Skeletal muscle tissue (tissue), 4 donors: ENCODE measurements around the gene SPIB. TPM values are rescaled to one million over a fixed set of nuclear protein-coding genes. Genes with fewer than 3 reads are reported as not detected.
A peak's percentile ranks its signal among the peaks of the same experiment; 100 is the strongest.

Experiments used
- H3K27ac ChIP-seq: one replicate; pipeline ENCODE4 v1.7.0; 2013; ENCODE audit warnings: mild to moderate bottlenecking, low read depth, low read length, inconsistent platforms
- H3K27me3 ChIP-seq, 3 donors: one replicate each; pipeline ENCODE4 v1.7.0; 2013; ENCODE audit warnings: low read length in 3 of 3; ENCODE audit not compliant: control insufficient read depth in 3 of 3, insufficient read depth in 3 of 3
- H3K36me3 ChIP-seq, 3 donors: one replicate each; pipeline ENCODE4 v1.7.0; 2013; ENCODE audit warnings: low read length in 3 of 3; ENCODE audit not compliant: control insufficient read depth in 3 of 3, insufficient read depth in 3 of 3
- H3K4me1 ChIP-seq, 3 donors: one replicate each; pipeline ENCODE4 v1.7.0; 2013; ENCODE audit warnings: low read length in 3 of 3, mild to moderate bottlenecking in 3 of 3; ENCODE audit not compliant: control insufficient read depth in 3 of 3, insufficient read depth in 3 of 3
- H3K4me3 ChIP-seq, 3 donors: one replicate each; pipeline ENCODE4 v1.7.0; 2013; ENCODE audit warnings: low read length in 3 of 3
- H3K9ac ChIP-seq, 3 donors: one replicate each; pipeline ENCODE4 v1.7.0; 2013; ENCODE audit warnings: low read length in 3 of 3, mild to moderate bottlenecking in 3 of 3, moderate library complexity in 2 of 3, low read depth in 1 of 3
- H3K9me3 ChIP-seq, 3 donors: one replicate each; pipeline ENCODE4 v1.7.0; 2013; ENCODE audit warnings: low read length in 3 of 3; ENCODE audit not compliant: control insufficient read depth in 3 of 3
- total RNA-seq: library from RNA; depleted of rRNA; stranded (reverse); fragments of >200 nt; gene quantifications from one replicate; pipeline ENCODE4 v1.2.3, GENCODE V29; 2014
- donor health status: Osteomylitis.

Gene SPIB
- total RNA-seq, 1 donor from 2014 or later: under 0.01 TPM

DNA sequence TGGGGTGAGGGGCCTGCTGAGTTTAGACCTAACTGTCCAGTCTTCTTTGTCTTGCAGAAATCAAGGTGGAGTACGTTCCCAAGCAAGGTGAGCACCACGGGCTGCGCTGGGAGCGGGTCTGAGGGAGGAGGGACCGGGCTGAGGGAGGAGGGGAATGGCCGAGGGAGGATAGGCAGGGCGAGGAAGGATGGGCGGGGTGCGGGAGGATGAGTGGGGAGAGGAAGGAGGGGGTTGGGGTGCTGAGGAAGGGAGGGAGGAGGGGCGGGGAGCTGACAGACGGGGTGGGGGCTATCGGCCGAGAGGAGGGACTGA lies 32.4 kb downstream of the SPIB start:
- Histone ChIP-seq H3K4me1 (peaks cover 0 to 10% (median 2%) of the 10 kb centered on the region in 3 donors), H3K27ac (no peak overlapping the region), H3K9ac (no peak overlapping the region), H3K4me3 (no peak overlapping the region), H3K9me3 (peaks cover 0 to 3% (median 2%) of the 10 kb centered on the region in 3 donors), H3K27me3 (peaks cover 3 to 14% (median 7%) of the 10 kb centered on the region in 3 donors), H3K36me3 (peaks cover 13 to 68% (median 43%) of the 10 kb centered on the region in 3 donors)

DNA sequence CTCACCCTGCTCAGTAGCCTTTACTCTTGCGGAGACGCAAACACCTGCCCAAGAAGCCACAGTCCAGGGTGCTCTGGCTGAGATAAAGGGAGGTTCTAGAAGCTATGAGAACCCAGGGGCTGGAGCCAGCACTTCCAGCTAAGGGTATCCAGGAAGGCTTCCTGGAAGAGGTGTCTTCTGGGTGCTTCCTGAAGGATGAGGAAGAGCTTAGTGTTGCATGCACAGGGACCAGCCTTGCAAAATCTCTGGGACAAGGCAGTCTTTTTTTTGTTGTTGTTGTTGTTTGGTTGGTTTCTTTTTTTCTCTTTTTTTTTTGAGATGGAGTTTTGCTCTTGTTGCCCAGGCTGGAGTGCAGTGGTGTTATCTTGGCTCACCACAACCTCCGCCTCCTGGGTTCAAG lies 34.5 kb downstream of the SPIB start:
- Histone ChIP-seq H3K36me3 (peaks cover 15 to 68% (median 48%) of the 10 kb centered on the region in 3 donors), H3K9ac (no peak overlapping the region), H3K4me3 (no peak overlapping the region), H3K4me1 (peaks cover 0 to 15% (median 7%) of the 10 kb centered on the region in 3 donors), H3K9me3 (no peaks in the 10 kb centered on the region), H3K27ac (no peak overlapping the region), H3K27me3 (peaks cover 8 to 25% (median 16%) of the 10 kb centered on the region in 3 donors)

DNA sequence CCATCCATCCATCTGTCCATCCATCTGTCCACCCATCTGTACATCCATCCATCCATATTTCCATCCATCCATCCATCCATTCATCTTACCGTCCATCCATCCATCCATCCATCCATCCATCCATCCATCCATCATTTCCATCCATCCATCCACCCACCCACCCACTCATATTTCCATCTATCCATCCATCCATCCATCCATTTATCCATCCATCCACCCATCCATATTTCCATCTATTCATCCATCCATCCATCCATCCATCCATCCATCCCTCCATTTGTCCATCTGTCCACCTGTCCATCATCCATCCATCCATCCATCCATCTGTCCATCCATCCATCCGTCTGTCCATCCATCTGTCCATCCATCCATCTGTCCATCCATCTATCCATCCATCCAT lies 37.3 kb downstream of the SPIB start:
- Histone ChIP-seq H3K27ac (no peak overlapping the region), H3K4me1 (peaks cover under 1 to 8% (median 7%) of the 10 kb centered on the region in 3 donors), H3K36me3 (peaks cover 6 to 54% (median 33%) of the 10 kb centered on the region in 3 donors), H3K27me3 (peaks cover 15 to 34% (median 20%) of the 10 kb centered on the region in 3 donors), H3K9ac (no peak overlapping the region), H3K4me3 (no peak overlapping the region), H3K9me3 (no peaks in the 10 kb centered on the region)

DNA sequence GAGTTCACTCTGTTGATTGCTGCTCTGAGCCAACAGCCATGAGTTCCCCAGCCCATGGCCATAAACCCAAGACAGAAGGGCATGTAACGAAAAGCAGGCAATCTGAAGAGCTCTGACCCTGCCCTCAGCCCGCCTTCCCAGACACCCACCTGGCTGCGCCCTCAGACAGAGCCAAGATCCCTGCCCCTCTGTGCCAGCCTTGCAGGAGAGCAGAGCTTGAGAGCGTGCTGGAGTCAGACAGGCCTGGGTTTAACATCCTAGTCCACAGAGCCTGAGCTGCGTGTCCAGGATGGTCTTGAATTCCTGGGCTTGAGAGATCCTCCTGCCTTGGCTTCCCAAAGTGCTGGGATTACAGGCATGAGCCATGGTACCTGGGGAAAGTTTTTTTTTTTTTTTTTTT lies 38.6 kb downstream of the SPIB start:
- Histone ChIP-seq H3K27me3 (peaks cover 18 to 33% (median 22%) of the 10 kb centered on the region in 3 donors), H3K4me1 (peaks cover 2 to 15% (median 7%) of the 10 kb centered on the region in 3 donors), H3K4me3 (no peak overlapping the region), H3K9ac (no peak overlapping the region), H3K9me3 (no peaks in the 10 kb centered on the region), H3K27ac (no peak overlapping the region), H3K36me3 (peaks cover 6 to 53% (median 39%) of the 10 kb centered on the region in 3 donors)

DNA sequence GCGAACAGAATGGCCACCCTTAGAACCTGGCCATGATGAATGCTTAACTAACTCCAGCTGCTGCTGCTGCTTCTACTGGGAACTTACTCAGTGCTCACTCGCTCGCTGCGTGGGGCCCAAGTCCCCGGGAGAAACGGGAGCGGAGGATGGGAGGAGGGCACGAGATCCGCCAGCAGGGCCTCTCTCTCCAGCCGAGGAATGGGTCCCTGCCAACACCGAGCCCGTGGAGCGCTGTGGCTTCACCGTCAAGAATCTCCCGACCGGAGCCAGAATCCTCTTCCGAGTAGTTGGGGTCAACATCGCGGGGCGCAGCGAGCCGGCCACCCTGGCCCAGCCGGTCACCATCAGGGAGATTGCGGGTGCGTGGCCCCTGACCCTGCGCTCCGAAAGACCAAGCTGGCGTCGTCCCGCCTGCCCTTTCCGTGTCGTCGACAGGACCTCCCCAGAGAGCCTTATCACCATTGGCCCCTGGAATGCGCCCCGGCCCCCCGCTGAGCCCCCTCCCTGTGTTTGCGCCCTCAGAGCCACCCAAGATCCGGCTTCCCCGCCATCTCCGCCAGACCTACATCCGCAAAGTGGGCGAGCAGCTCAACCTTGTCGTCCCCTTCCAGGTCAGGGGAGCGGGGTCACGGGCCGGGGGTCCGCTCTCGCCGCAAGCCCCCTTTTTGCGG lies 39.8 kb downstream of the SPIB start:
- no peak overlapping the region for H3K4me3 ChIP-seq
- no peak overlapping the region for H3K9ac ChIP-seq
- H3K36me3 ChIP-seq: peaks cover 6 to 52% (median 40%) of the 10 kb centered on the region in 3 donors
- H3K27me3 ChIP-seq: peaks cover 18 to 33% (median 22%) of the 10 kb centered on the region in 3 donors
- no peaks in the 10 kb centered on the region for H3K9me3 ChIP-seq
- no peak overlapping the region for H3K27ac ChIP-seq
- peaks cover 2 to 20% (median 7%) of the 10 kb centered on the region in 3 donors for H3K4me1 ChIP-seq

DNA sequence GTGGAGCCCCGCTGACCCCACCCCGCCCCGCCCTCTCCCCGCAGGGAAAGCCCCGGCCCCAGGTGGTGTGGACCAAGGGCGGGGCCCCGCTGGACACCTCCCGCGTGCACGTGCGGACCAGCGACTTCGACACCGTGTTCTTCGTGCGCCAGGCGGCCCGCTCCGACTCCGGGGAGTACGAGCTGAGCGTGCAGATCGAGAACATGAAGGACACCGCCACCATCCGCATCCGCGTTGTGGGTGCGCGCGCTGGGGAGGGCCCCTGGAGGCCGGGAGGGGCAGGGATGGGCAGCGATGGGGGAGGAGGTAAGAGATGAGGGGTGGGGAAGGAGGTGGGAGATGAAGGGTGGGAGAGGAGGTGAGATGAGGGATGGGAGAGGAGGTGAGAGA lies 40.3 kb downstream of the SPIB start:
- Histone ChIP-seq H3K36me3 (peaks cover 5 to 50% (median 40%) of the 10 kb centered on the region in 3 donors), H3K27ac (no peak overlapping the region), H3K9me3 (no peaks in the 10 kb centered on the region), H3K9ac (no peak overlapping the region), H3K4me3 (no peak overlapping the region), H3K27me3 (peaks cover 18 to 33% (median 22%) of the 10 kb centered on the region in 3 donors), H3K4me1 (peaks cover 2 to 23% (median 7%) of the 10 kb centered on the region in 3 donors)

DNA sequence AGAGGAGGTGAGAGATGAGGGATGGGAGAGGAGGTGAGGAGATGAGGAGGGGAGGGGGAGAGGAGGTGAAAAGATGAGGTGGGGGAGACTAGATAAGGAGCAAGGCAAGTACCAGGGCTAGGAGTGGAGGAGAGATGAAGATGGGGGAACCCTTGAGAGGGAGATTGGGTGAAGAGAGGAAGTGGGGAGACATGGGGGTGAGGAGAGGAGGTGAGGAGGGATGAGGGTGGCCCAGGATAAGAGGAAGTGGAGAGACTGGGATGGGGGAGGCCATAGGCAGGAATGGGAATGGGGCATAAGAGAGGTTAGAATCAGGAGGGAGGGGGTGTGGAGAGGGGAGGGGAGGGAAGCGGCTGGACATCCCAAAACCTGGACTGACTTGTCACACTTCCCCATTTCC lies 40.9 kb downstream of the SPIB start:
- Histone ChIP-seq H3K4me3 (no peak overlapping the region), H3K9ac (no peak overlapping the region), H3K4me1 (peaks cover 2 to 29% (median 7%) of the 10 kb centered on the region in 3 donors), H3K27me3 (peaks cover 18 to 33% (median 22%) of the 10 kb centered on the region in 3 donors), H3K36me3 (peaks cover 5 to 55% (median 42%) of the 10 kb centered on the region in 3 donors), H3K27ac (no peak overlapping the region), H3K9me3 (no peaks in the 10 kb centered on the region)

DNA sequence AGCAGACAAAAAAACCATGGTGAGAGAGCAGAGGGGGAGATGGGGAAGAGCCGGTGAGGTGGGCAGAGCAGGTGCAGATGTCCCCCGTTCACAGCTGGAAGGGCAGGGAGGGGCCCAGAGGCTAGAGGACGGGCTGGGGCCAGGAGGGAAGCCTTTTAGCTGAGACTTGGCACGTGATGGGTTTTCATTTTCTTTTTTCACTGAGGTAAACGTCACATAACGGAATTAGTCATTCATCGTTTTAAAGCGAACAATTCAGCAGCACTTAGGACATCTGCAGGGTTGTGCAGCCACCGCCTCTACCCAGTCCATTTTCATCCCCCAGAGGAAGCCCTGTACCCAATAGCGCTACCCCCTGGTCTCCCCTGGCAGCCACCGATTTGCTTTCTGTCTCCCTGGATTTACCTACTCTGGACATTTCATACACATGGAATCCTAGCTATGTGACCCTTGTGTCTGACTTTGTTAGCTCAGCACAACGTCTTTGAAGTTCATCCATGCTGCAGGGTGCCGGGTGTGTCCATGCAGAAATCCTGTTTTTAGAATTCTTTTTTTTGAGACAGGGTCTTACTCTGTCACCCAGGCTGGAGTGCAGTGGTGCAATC lies 41.5 kb downstream of the SPIB start:
- H3K27ac ChIP-seq: no peak overlapping the region
- H3K9me3 ChIP-seq: no peaks in the 10 kb centered on the region
- no peak overlapping the region for H3K4me3 ChIP-seq
- peaks cover 2 to 35% (median 9%) of the 10 kb centered on the region in 3 donors for H3K4me1 ChIP-seq
- peaks cover 18 to 29% (median 22%) of the 10 kb centered on the region in 3 donors for H3K27me3 ChIP-seq
- H3K9ac ChIP-seq: peak overlapping the region in 1 of 3 donors; percentile 3
- H3K36me3 ChIP-seq: peaks cover 5 to 50% (median 38%) of the 10 kb centered on the region in 3 donors

DNA sequence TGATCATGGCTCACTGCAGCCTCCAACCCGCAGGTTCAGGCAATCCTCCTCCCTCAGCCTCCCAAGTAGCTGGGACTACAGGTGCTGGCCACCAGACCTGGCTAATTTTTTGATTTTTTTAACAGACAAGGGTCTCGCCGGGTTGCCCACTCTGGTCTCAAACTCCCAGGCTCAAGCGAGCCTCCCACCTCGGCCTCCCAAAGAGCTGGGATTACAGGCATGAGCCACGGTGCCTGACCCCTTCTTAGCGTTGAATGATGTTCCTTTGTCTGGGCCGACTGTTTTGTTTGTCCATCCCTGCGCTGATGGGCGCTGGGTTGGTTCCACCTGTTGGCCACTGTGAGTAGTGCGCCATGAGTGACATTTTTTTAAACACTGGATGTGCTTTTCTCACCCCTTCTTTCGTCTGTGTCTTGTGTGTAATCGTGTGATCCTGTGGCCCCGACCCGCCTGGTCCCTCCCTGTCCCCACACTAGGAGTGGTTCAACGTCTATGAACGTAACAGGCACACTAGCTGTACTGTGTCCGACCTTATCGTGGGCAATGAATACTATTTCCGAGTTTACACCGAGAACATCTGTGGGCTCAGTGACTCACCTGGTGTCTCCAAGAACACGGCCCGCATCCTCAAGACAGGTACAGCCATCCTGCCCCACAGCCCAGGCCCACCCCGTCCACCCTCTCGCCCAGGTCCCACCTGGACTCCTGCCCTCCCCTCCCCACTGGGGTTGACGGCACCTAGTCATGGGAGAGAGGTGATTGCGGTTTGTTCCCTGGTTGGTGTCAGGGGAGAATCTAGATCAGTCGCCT lies 42.5 kb downstream of the SPIB start:
- H3K27me3 ChIP-seq: peaks cover 18 to 26% (median 22%) of the 10 kb centered on the region in 3 donors
- no peak overlapping the region for H3K4me3 ChIP-seq
- no peak overlapping the region for H3K27ac ChIP-seq

More for the DNA sequence above, 42.5 kb downstream of the SPIB start:
- peaks cover 5 to 42% (median 32%) of the 10 kb centered on the region in 3 donors for H3K36me3 ChIP-seq
- no peaks in the 10 kb centered on the region for H3K9me3 ChIP-seq
- H3K4me1 ChIP-seq: peaks cover 9 to 44% (median 15%) of the 10 kb centered on the region in 3 donors
- H3K9ac ChIP-seq: no peak overlapping the region
